ENCODE data around the gene GMDS.

GRCh38 chr6:1624058-1624850 is 621.2 kb downstream of the GMDS start:
- TF ChIP-seq TCF12 (IDR thresholded peaks at IDR 0.05) = no peak
- TF ChIP-seq RCOR1 (IDR thresholded peaks at IDR 0.05; ENCODE audit: low read length) = no peak
- TF ChIP-seq CTCF (IDR thresholded peaks at IDR 0.05) = no peak
- no peak for TF ChIP-seq MAX (IDR thresholded peaks at IDR 0.05; ENCODE audit: low read depth)
- no peak for TF ChIP-seq POLR2AphosphoS5 (IDR thresholded peaks at IDR 0.05; ENCODE audit: low read depth, low read length)
- no peak for TF ChIP-seq USF2 (IDR thresholded peaks at IDR 0.05; ENCODE audit: borderline replicate concordance, low read depth, low read length)
- TF ChIP-seq REST (IDR thresholded peaks at IDR 0.05; ENCODE audit: low read depth, low read length) = no peak
- no peak for TF ChIP-seq JUND (IDR thresholded peaks at IDR 0.05)
- TF ChIP-seq EZH2phosphoT487 (IDR thresholded peaks at IDR 0.05; ENCODE audit: borderline replicate concordance, low read depth) = no peak
- no peak for TF ChIP-seq FOXJ3 (CRISPR knock-in tag; IDR thresholded peaks at IDR 0.05)
- TF ChIP-seq SMC3 (IDR thresholded peaks at IDR 0.05; ENCODE audit: low read depth, low read length) = no peak

Measured in SK-N-SH (cell line).